ENCODE measurements around the gene SPTY2D1.
"Not testable (repeated sequence)": the region's sequence is repeated elsewhere in the genome, so short reads cannot be mapped to it uniquely, and the experiment has no call there.

The SPTY2D1 gene

DNA sequence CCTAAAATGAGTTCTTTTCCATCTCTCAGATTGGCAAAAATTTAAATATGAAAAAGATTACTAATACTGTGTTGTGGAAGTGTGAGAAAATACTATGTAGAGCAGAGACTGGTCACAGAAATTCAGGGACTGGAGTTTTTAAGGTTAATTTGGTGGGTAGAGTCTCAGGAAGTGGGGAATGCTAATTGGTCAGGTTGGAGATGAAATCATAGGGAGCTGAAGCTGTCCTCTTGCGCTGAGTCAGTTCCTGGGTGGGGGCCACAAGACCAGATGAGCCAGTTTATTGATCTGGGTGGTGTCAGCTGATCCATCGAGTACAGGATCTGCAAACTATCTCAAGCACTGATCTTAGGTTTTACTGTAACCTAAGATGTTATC is 35.1 kb upstream of the SPTY2D1 start:
- no peak for DNase-seq (ENCODE audit: low spot score)
- TF ChIP-seq, protein P1, sequence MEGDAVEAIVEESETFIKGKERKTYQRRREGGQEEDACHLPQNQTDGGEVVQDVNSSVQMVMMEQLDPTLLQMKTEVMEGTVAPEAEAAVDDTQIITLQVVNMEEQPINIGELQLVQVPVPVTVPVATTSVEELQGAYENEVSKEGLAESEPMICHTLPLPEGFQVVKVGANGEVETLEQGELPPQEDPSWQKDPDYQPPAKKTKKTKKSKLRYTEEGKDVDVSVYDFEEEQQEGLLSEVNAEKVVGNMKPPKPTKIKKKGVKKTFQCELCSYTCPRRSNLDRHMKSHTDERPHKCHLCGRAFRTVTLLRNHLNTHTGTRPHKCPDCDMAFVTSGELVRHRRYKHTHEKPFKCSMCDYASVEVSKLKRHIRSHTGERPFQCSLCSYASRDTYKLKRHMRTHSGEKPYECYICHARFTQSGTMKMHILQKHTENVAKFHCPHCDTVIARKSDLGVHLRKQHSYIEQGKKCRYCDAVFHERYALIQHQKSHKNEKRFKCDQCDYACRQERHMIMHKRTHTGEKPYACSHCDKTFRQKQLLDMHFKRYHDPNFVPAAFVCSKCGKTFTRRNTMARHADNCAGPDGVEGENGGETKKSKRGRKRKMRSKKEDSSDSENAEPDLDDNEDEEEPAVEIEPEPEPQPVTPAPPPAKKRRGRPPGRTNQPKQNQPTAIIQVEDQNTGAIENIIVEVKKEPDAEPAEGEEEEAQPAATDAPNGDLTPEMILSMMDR (IDR thresholded peaks at IDR 0.05; ENCODE audit: extremely low read depth, missing control alignments) = no peak

DNA sequence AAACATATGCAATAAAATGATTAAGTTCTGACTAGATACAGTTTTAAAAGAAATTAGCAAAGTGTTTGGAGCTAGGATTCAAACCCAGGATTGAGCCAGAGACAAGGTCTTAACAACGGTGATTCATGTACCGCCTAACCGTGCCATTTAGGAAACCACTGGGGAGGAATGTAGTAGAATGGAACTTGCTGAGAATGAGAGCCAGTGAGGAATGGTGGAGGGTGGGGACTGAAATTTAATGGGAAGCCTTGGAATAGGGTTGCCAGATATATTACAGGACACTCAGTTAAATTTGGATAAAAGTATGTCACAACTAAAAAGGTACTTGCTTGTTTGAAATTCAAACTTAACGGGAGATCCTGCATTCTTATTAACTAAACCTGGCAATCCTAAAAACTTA is 34.0 kb upstream of the SPTY2D1 start:
- no peak for DNase-seq (ENCODE audit: low spot score)
- TF ChIP-seq, protein P1 (IDR thresholded peaks at IDR 0.05; ENCODE audit: extremely low read depth, missing control alignments) = no peak

DNA sequence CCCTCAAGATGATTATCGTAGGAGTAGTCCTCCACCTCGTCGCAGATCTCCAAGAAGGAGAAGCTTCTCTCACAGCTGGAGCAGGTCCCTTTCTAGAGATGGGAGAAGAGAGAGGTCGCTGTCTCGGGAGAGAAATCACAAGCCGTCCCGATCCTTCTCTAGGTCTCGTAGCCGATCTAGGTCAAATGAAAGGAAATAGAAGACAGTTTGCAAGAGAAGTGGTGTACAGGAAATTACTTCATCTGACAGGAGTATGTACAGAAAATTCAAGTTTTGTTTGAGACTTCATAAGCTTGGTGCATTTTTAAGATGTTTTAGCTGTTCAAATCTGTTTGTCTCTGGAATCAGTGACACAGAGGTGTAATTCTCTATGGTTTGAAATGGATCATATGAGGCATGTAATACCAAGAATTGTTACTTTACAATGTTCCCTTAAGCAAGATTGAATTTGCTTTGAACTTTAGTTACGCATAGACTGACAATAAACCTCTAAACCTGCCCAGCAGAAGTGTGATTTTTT is 31.3 kb upstream of the SPTY2D1 start:
- DNase-seq (ENCODE audit: low spot score) = not testable (repeated sequence)

DNA sequence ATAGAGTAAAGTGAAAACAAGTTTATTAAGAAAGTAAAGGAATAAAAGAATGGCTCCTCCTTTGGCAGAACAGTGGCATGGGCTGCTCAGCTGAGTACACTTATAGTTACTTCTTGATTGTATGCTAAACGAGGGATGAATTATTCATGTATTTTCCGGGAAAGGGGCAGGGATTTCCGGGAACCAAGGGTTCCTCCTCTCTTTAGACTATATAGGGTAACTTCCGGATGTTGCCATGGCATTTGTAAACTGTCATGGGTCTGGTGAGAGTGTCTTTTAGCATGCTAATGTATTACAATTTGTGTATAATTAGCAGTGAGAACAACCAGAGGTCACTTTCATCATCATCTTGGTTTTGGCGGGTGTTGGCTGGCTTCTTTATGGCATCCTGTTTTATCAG is 23.5 kb upstream of the SPTY2D1 start:
- no peak for DNase-seq (ENCODE audit: low spot score)

DNA sequence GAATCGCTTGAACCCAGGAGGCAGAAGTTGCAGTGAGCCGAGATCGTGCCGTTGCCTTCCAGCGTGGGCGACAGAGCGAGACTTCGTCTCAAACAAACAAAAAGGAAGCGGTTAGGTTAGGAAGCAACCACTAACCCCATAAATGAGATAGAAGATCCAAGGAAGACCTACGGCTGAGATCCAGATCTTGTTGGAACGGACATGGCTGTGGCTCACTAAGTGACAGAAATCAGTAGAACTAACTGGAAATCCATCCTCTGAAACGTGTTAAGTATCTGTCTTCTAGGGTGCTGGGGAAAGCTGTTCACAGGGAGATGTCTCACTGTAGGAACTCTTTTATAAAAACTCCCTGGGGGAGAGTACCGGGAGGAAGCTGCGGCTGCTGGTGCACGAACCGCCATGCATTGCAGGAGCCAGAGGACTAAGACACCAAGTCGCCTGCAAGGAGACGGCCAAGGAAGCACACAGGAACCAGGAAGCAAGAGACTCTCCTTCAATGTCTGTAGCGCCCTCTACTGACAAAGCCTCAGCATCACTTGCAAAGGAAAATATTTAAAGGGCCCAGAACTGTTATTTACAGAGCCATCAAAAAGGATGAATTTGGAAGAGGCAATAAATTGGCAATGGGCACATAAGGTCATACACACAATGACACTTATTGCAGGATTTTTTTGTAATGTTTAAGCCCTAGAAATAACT is 16.9 kb upstream of the SPTY2D1 start:
- TF ChIP-seq, protein P1 (IDR thresholded peaks at IDR 0.05; ENCODE audit: extremely low read depth, missing control alignments) = peak; percentile 56
- peak; percentile 58 for DNase-seq (ENCODE audit: low spot score)

More for the DNA sequence above, 23.5 kb upstream of the SPTY2D1 start:
- TF ChIP-seq, protein P1 (IDR thresholded peaks at IDR 0.05; ENCODE audit: extremely low read depth, missing control alignments) = no peak

DNA sequence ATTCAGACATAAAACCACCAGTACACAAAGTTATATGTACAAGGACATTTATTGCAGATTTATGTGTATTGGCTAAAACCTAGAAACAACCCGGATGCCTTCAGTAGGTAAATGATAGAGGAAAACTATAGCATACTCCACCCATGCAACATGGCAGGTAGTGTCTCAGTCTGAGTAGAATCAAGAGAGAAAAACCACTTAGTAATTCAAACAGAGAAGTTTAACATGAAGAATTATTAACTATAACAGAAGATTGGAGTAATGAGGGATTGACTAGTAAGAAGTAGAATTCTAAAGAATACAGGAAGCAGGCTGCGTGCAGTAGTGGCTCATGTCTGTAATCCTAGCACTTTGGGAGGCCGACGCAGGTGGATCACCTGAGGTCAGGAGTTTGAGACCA is 16.2 kb upstream of the SPTY2D1 start:
- TF ChIP-seq, protein P1 (IDR thresholded peaks at IDR 0.05; ENCODE audit: extremely low read depth, missing control alignments) = no peak
- DNase-seq (ENCODE audit: low spot score) = no peak

DNA sequence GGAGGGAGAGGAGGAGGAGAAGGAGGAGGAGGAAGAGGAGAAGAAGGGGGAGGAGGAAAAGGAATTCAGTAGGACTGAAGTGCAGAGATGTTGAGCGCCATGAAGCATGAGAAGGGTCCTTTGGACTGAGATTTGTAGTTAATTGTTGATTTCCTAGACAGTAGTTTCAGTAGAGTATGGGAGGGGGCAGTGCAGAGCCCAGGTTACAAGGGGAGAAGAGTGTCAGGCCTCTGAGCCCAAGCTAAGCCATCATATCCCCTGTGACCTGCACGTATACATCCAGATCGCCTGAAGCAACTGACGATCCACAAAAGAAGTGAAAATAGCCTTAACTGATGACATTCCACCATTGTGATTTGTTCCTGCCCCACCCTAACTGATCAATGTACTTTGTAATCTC is 8.9 kb upstream of the SPTY2D1 start:
- not testable (repeated sequence) for DNase-seq (ENCODE audit: low spot score)

DNA sequence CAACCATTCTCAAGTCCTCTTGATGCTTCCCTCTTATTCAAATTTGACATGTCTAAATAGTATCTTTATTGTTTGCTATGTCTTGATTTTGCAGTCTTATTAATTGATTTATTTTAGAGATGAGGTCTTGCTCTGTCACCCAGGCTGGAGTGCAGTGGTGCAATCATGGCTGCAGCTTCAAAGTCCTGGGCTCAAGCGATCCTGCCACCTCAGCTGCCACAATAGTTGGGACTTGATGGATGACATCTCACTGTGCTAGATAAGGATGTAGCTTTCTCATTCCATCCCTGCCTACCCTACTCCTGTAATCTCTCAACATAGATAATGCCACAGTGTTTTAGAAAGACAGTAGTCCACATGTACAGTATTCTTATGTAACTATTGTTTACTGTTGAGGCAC is 7.5 kb upstream of the SPTY2D1 start:
- no peak for DNase-seq (ENCODE audit: low spot score)
- TF ChIP-seq, protein P1 (IDR thresholded peaks at IDR 0.05; ENCODE audit: extremely low read depth, missing control alignments) = no peak

Data from GM20000 (cell line).